Smooth muscle cell of the brain vasculature (primary cell): Measurements from ENCODE around the gene MGA.
A peak's percentile ranks its signal among the peaks of the same experiment; 100 is the strongest.
"Not testable (repeated sequence)": the region's sequence is repeated elsewhere in the genome, so short reads cannot be mapped to it uniquely, and the experiment has no call there.

ENCODE experiments used
- DNase-seq: peaks from one replicate; pipeline ENCODE4 v3.0.0-alpha.2; 2012; ENCODE audit warnings: low read depth, low spot score

MGA gene

GRCh38 chr15:41714291-41714690 lies 54.1 kb downstream of the MGA start:
- no peak for DNase-seq

- DNase-seq = no peak
These were observed 56.7 kb downstream of the MGA start for GRCh38 chr15:41716864-41717263.

- DNase-seq = no peak
These were observed 66.9 kb downstream of the MGA start for GRCh38 chr15:41727143-41727542.

GRCh38 chr15:41728061-41728460 lies 67.9 kb downstream of the MGA start:
- not testable (repeated sequence) for DNase-seq

GRCh38 chr15:41730543-41730942 lies 70.3 kb downstream of the MGA start:
- DNase-seq = no peak

GRCh38 chr15:41732483-41732882 lies 72.3 kb downstream of the MGA start:
- DNase-seq = no peak

GRCh38 chr15:41734079-41734478 lies 73.9 kb downstream of the MGA start:
- DNase-seq = no peak

- no peak for DNase-seq
These were observed 74.8 kb downstream of the MGA start for GRCh38 chr15:41735046-41735445.

- not testable (repeated sequence) for DNase-seq
These were observed 75.3 kb downstream of the MGA start for GRCh38 chr15:41735492-41735891.

- no peak for DNase-seq
These were observed 86.6 kb downstream of the MGA start for GRCh38 chr15:41746802-41747201.

- DNase-seq = no peak
These were observed 96.0 kb downstream of the MGA start for GRCh38 chr15:41756198-41756597.

GRCh38 chr15:41772720-41773331 lies 112.6 kb downstream of the MGA start:
- DNase-seq = no peak

GRCh38 chr15:41773332-41773728 lies 113.1 kb downstream of the MGA start:
- DNase-seq = no peak

GRCh38 chr15:41773729-41774061 lies 113.5 kb downstream of the MGA start:
- DNase-seq = no peak

- peak; percentile 96 for DNase-seq
These were observed 114.1 kb downstream of the MGA start, which contains the start of gene MAPKBP1 for GRCh38 chr15:41774062-41774881. Gene MAPKBP1, plus strand, starts transcription at chr15:41774484. Its CDS starts 792 bp downstream, at chr15:41775276.

- no peak for DNase-seq
These were observed 114.7 kb downstream of the MGA start for GRCh38 chr15:41774882-41775417.

- DNase-seq = no peak
These were observed 115.4 kb downstream of the MGA start for GRCh38 chr15:41775651-41776050.

- DNase-seq = no peak
These were observed 117.3 kb downstream of the MGA start for GRCh38 chr15:41777421-41777973.

- DNase-seq = no peak
These were observed 118.3 kb downstream of the MGA start for GRCh38 chr15:41778521-41778920.

GRCh38 chr15:41779662-41780157 lies 119.5 kb downstream of the MGA start:
- no peak for DNase-seq

- DNase-seq = no peak
These were observed 120.1 kb downstream of the MGA start for GRCh38 chr15:41780266-41780665.

- DNase-seq = no peak
These were observed 120.5 kb downstream of the MGA start for GRCh38 chr15:41780727-41781126.
